Measurements from ENCODE around the gene EHD3. TPM values are rescaled to one million over a fixed set of nuclear protein-coding genes. Genes with fewer than 3 reads are reported as not detected.

Gene EHD3
- polyA plus RNA-seq, 1 donor from 2014 or later, result 3.5 TPM

- no peaks in the 10 kb centered on the region for H3K9me3 ChIP-seq (ENCODE audit: low read length)
- H3K4me2 ChIP-seq (ENCODE audit: low read length), result no peak overlapping the region
- H3K79me2 ChIP-seq (replicated peaks; ENCODE audit: insufficient read depth, low read length), result no peaks in the 10 kb centered on the region
- no peaks in the 10 kb centered on the region for H3K36me3 ChIP-seq (ENCODE audit: insufficient read depth, low read length)
- TF ChIP-seq MXI1 (conservative IDR thresholded peaks at IDR 0.05; ENCODE audit: poor library complexity, severe bottlenecking), result no peak
- TF ChIP-seq EP300 (conservative IDR thresholded peaks at IDR 0.05; ENCODE audit: poor library complexity, severe bottlenecking), result no peak
- no peak for TF ChIP-seq CTCF (IDR thresholded peaks at IDR 0.05; ENCODE audit: poor library complexity, severe bottlenecking)
- no peak for TF ChIP-seq TAF1 (IDR thresholded peaks at IDR 0.05; ENCODE audit: low read depth)
- no peak for TF ChIP-seq REST (IDR thresholded peaks at IDR 0.05; ENCODE audit: borderline replicate concordance)
- TF ChIP-seq EZH2 (IDR thresholded peaks at IDR 0.05; ENCODE audit: borderline replicate concordance, insufficient read depth, low read length, poor library complexity, severe bottlenecking), result no peak
- TF ChIP-seq POLR2AphosphoS5 (IDR thresholded peaks at IDR 0.05), result no peak
- no peak for TF ChIP-seq RAD21 (conservative IDR thresholded peaks at IDR 0.05)
- no peak for TF ChIP-seq SMC3 (conservative IDR thresholded peaks at IDR 0.05; ENCODE audit: poor library complexity)
- H3K9me2 ChIP-seq (ENCODE audit: insufficient read depth, low read length), result no peaks in the 10 kb centered on the region
- no peaks in the 10 kb centered on the region for H4K20me1 ChIP-seq (ENCODE audit: insufficient read depth)
- H3F3A ChIP-seq (ENCODE audit: insufficient read depth, low read length, poor library complexity, severe bottlenecking), result no peaks in the 10 kb centered on the region
- H2AFZ ChIP-seq (ENCODE audit: low read depth, low read length), result no peak overlapping the region
- no peak overlapping the region for H3K27ac ChIP-seq (ENCODE audit: low read length)
- no peak overlapping the region for H3K4me3 ChIP-seq (ENCODE audit: low read length)
- no peaks in the 10 kb centered on the region for H3K27me3 ChIP-seq (ENCODE audit: insufficient read depth, low read depth, low read length)
- H3K9ac ChIP-seq (ENCODE audit: low read length), result no peak overlapping the region
Observed at GRCh38 chr2:31275976-31276375, 42.0 kb downstream of the EHD3 start.

GRCh38 chr2:31277621-31278020, 43.7 kb downstream of the EHD3 start:
- Histone ChIP-seq H4K20me1 (ENCODE audit: insufficient read depth) (no peaks in the 10 kb centered on the region), H3K27me3 (ENCODE audit: insufficient read depth, low read depth, low read length) (no peaks in the 10 kb centered on the region), H3K9ac (ENCODE audit: low read length) (no peak overlapping the region), H3K36me3 (ENCODE audit: insufficient read depth, low read length) (no peaks in the 10 kb centered on the region), H3F3A (ENCODE audit: insufficient read depth, low read length, poor library complexity, severe bottlenecking) (no peaks in the 10 kb centered on the region), H2AFZ (ENCODE audit: low read depth, low read length) (no peak overlapping the region), H3K27ac (ENCODE audit: low read length) (no peak overlapping the region), H3K9me3 (ENCODE audit: low read length) (no peaks in the 10 kb centered on the region), H3K4me3 (ENCODE audit: low read length) (no peak overlapping the region), H3K9me2 (ENCODE audit: insufficient read depth, low read length) (no peaks in the 10 kb centered on the region), H3K4me2 (ENCODE audit: low read length) (no peak overlapping the region), H3K79me2 (replicated peaks; ENCODE audit: insufficient read depth, low read length) (no peaks in the 10 kb centered on the region)
- TF ChIP-seq RAD21 (conservative IDR thresholded peaks at IDR 0.05), result no peak
- TF ChIP-seq REST (IDR thresholded peaks at IDR 0.05; ENCODE audit: borderline replicate concordance), result no peak
- TF ChIP-seq SMC3 (conservative IDR thresholded peaks at IDR 0.05; ENCODE audit: poor library complexity), result no peak
- no peak for TF ChIP-seq TAF1 (IDR thresholded peaks at IDR 0.05; ENCODE audit: low read depth)
- no peak for TF ChIP-seq EP300 (conservative IDR thresholded peaks at IDR 0.05; ENCODE audit: poor library complexity, severe bottlenecking)
- no peak for TF ChIP-seq POLR2AphosphoS5 (IDR thresholded peaks at IDR 0.05)
- no peak for TF ChIP-seq EZH2 (IDR thresholded peaks at IDR 0.05; ENCODE audit: borderline replicate concordance, insufficient read depth, low read length, poor library complexity, severe bottlenecking)
- TF ChIP-seq CTCF (IDR thresholded peaks at IDR 0.05; ENCODE audit: poor library complexity, severe bottlenecking), result no peak
- TF ChIP-seq MXI1 (conservative IDR thresholded peaks at IDR 0.05; ENCODE audit: poor library complexity, severe bottlenecking), result no peak

Measured in neural cell (in vitro differentiated cells).